HG02840 (cell line): ENCODE measurements around the gene CBY2.
"Not testable (repeated sequence)": the region's sequence is repeated elsewhere in the genome, so short reads cannot be mapped to it uniquely, and the experiment has no call there.

Source experiments
- ATAC-seq: cut with Tn5 transposase; IDR thresholded peaks from one replicate; pipeline ENCODE4 v1.9.1; 2021; ENCODE audit warnings: mild to moderate bottlenecking, moderate library complexity, moderate number of reproducible peaks; ENCODE audit not compliant: unreplicated experiment, low FRiP score

Gene CBY2

GRCh38 chr13:45737571-45738017 lies 35.5 kb downstream of the CBY2 start:
- no peak for ATAC-seq

- no peak for ATAC-seq
Observed at GRCh38 chr13:45742985-45743384, 40.9 kb downstream of the CBY2 start.

DNA sequence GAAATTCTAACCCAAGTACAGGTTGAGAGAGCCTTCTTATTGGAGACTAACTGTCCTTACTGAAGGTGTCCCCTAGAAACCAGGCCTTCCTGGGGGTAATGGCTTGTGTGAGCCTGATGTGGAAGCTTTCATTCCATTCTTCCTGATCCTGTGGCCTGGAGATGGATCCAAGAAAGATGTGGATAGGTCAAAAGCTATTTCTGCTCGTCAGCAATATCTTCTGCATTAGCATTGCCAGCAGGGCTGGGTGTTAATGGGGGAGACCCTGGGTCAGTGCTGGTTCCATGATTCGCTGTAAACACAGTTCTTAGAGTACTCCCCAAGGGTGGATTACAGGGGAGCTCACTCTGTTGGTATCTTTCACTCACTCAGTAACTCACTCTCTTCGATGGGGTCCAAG lies 42.9 kb downstream of the CBY2 start:
- no peak for ATAC-seq

- no peak for ATAC-seq
Observed at GRCh38 chr13:45747071-45747470, 45.0 kb downstream of the CBY2 start.

DNA sequence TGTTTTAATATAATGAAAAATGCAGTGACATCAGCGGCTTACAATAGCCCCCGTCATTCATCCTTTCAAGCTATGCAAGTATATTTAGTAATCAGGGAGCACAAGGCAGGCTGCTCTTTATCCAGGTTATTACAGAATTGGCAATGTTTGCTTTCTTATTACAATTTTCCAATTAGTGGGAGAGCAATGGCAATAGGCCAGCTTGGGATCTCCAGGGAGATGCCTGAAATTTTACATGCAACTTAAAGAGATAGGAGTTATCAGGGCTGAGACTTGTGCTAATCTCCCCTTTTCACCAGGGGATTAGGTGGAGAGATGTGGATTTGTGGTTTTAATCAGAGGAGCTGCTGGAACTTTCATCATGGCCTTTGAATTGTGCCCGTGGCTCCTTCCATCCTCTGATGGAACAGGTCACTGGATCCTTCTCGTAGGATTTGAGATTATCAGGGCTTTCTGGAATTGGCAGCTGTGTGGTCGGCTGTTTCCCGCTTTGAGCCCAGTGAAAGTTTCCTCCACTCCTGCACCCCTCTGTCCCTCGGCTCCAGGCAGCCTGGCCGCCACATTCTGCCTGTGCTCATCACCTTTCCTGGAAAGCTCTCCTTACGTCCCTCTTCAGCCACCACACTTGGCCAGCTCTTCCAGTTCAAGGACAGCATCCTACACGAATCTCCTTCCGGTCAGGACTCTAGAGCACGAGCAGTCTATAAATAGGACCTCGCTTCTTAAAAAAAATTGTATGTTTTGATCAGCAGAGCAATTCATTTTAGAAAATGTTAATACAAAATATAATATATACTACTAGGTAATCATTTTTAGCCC lies 47.0 kb downstream of the CBY2 start:
- no peak for ATAC-seq

- ATAC-seq: no peak
Observed at GRCh38 chr13:45750566-45750965, 48.4 kb downstream of the CBY2 start.

DNA sequence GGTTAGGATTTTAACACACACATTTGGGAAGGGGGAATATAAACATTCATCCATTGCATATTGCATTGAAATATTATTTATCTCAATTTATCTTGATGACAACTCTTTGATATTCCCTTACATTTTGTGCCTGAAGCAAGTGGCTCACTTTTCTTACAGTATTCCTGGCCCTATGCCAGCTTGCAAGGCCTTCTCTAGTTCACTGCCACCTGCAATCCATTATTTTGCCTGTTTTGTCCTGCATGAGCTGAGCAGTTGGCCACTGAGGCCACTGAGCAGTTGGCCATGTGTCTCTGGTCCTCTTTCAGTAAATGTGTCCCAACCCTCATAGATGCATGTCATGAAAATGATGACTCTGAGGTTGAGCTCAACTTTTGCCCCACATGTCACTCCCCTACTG lies 49.8 kb downstream of the CBY2 start:
- ATAC-seq: no peak

GRCh38 chr13:45752510-45752909 lies 50.4 kb downstream of the CBY2 start:
- no peak for ATAC-seq

- ATAC-seq: not testable (repeated sequence)
Observed at GRCh38 chr13:45756498-45756897, 54.4 kb downstream of the CBY2 start.

DNA sequence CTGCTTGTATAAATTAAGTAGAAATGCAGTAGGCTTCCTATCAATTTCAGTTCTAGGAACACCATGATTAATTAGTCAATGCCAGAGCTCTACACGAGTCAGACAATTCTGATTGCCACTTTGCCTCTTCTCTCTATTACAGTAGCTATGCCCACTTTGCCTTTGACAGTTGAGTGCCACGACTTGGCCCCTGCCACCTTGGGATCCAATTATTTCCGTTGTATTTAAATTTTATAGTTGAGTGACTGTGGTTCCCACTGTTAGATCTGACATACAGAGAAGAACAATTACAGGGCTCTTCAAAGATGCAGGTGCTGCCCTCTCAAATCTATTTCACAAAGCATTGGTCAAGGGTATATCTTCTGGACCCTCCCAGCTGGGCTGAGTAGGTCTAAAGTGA lies 55.5 kb downstream of the CBY2 start:
- ATAC-seq: not testable (repeated sequence)

GRCh38 chr13:45763419-45763818 lies 61.3 kb downstream of the CBY2 start:
- ATAC-seq: no peak
